CD14-positive monocyte (primary cell): ENCODE measurements around the gene SNPH. TPM values are rescaled to one million over a fixed set of nuclear protein-coding genes. Genes with fewer than 3 reads are reported as not detected.

Source experiments
- DNase-seq, 3 donors: peaks; one replicate each; pipeline ENCODE4 v3.0.0-alpha.2; 2011 to 2022
- H2AFZ ChIP-seq: 2 replicates; pipeline ENCODE4 v1.6.0; 2012; ENCODE audit warnings: mild to moderate bottlenecking, low read depth, low read length, inconsistent platforms; ENCODE audit not compliant: insufficient read depth, poor library complexity, severe bottlenecking
- H3K27ac ChIP-seq, 2 donors: 1 replicate in 1 of 2; 2 replicates in 1 of 2; pipeline ENCODE4 v1.5.1; 2012 to 2013; ENCODE audit warnings: low read length in 2 of 2, control low read depth in 1 of 2, inconsistent platforms in 1 of 2, low read depth in 1 of 2, mild to moderate bottlenecking in 1 of 2
- H3K27me3 ChIP-seq, 2 donors: one replicate each; pipeline versions ENCODE4 v1.6.0 to v1.6.1; 2011 to 2013; ENCODE audit warnings: low read length in 2 of 2; ENCODE audit not compliant: control insufficient read depth in 2 of 2, insufficient read depth in 2 of 2
- H3K36me3 ChIP-seq, 2 donors: replicated peaks in 1 of 2; 1 replicate in 1 of 2; 2 replicates in 1 of 2; pipeline versions ENCODE4 v1.5.1 to v1.6.1; 2012 to 2013; ENCODE audit warnings: low read length in 2 of 2, control low read depth in 1 of 2, inconsistent platforms in 1 of 2, mild to moderate bottlenecking in 1 of 2; ENCODE audit not compliant: insufficient read depth in 2 of 2, control insufficient read depth in 1 of 2
- H3K4me1 ChIP-seq, 2 donors: 1 replicate in 1 of 2; 2 replicates in 1 of 2; pipeline versions ENCODE4 v1.5.1 to v1.6.1; 2012 to 2013; ENCODE audit warnings: low read length in 2 of 2, control low read depth in 1 of 2, inconsistent platforms in 1 of 2, mild to moderate bottlenecking in 1 of 2, moderate library complexity in 1 of 2; ENCODE audit not compliant: insufficient read depth in 2 of 2, control insufficient read depth in 1 of 2
- H3K4me2 ChIP-seq: replicated peaks from 2 replicates; pipeline ENCODE3; 2012; ENCODE audit warnings: low read length, moderate library complexity, mild to moderate bottlenecking; ENCODE audit not compliant: poor library complexity, severe bottlenecking; ENCODE audit errors: extremely low read depth
- H3K4me3 ChIP-seq, 3 experiments: fragments of 200-600 bp in 1 of 3; sonication (generic) in 1 of 3; replicated peaks in 1 of 3; 1 replicate in 2 of 3; 2 replicates in 1 of 3; pipeline ENCODE4 v1.5.1; 2011 to 2013; ENCODE audit warnings: low read length in 3 of 3, mild to moderate bottlenecking in 3 of 3, control low read depth in 2 of 3, low read depth in 2 of 3, inconsistent platforms in 1 of 3, moderate library complexity in 1 of 3
- H3K79me2 ChIP-seq: 2 replicates; pipeline ENCODE4 v1.6.0; 2012; ENCODE audit warnings: mild to moderate bottlenecking, control low read depth, inconsistent platforms, low read length, moderate library complexity; ENCODE audit not compliant: insufficient read depth
- H3K9ac ChIP-seq: 2 replicates; pipeline ENCODE4 v1.6.0; 2017; ENCODE audit warnings: low read length, mild to moderate bottlenecking; ENCODE audit not compliant: insufficient read depth, poor library complexity, severe bottlenecking
- H3K9me3 ChIP-seq, 2 donors: replicated peaks in 1 of 2; 1 replicate in 1 of 2; 2 replicates in 1 of 2; pipeline versions ENCODE4 v1.5.1 to v1.6.1; 2012 to 2013; ENCODE audit warnings: low read length in 2 of 2, control low read depth in 1 of 2; ENCODE audit not compliant: control insufficient read depth in 1 of 2, insufficient read depth in 1 of 2
- H4K20me1 ChIP-seq: 2 replicates; pipeline ENCODE4 v1.6.0; 2012; ENCODE audit warnings: mild to moderate bottlenecking, low read length, control low read depth, moderate library complexity; ENCODE audit not compliant: insufficient read depth
- H3K27ac Mint-ChIP-seq, 7 donors: one replicate each; pipeline ENCODE4 v1.8.0; 2020; ENCODE audit warnings: mild to moderate bottlenecking in 7 of 7, mixed read lengths in 7 of 7, moderate library complexity in 6 of 7, inconsistent platforms in 2 of 7
- H3K27me3 Mint-ChIP-seq, 3 donors: one replicate each; pipeline ENCODE4 v1.8.0; 2021 to 2022; ENCODE audit warnings: low read depth in 3 of 3, mild to moderate bottlenecking in 3 of 3, mixed read lengths in 3 of 3, moderate library complexity in 3 of 3, inconsistent platforms in 1 of 3
- H3K36me3 Mint-ChIP-seq, 2 donors: one replicate each; pipeline ENCODE4 v1.8.0; 2020; ENCODE audit warnings: mixed read lengths in 2 of 2, inconsistent platforms in 1 of 2, mild to moderate bottlenecking in 1 of 2
- H3K4me1 Mint-ChIP-seq: one replicate; pipeline ENCODE4 v1.8.0; 2020; ENCODE audit warnings: mild to moderate bottlenecking, mixed read lengths
- H3K4me3 Mint-ChIP-seq, 2 donors: one replicate each; pipeline ENCODE4 v1.8.0; 2020; ENCODE audit warnings: mild to moderate bottlenecking in 2 of 2, mixed read lengths in 2 of 2, moderate library complexity in 1 of 2
- H3K9me3 Mint-ChIP-seq, 7 donors: one replicate each; pipeline ENCODE4 v1.8.0; 2020 to 2022; ENCODE audit warnings: mixed read lengths in 7 of 7, mild to moderate bottlenecking in 6 of 7, moderate library complexity in 6 of 7, inconsistent platforms in 2 of 7
- WGBS: methylation state at CpG from one replicate; pipeline ENCODE4 v1.1.5; 2013; ENCODE audit warnings: missing lambda C conversion rate; ENCODE audit not compliant: insufficient coverage; 5-methylcytosine and 5-hydroxymethylcytosine counted together
- intact Hi-C, 2 donors: fragments of 100-400 bp; cut with micrococcal nuclease; formaldehyde crosslinking; loops; one replicate each; pipeline versions ENCODE4 v1.15.0 to v1.15.1; 2023
- polyA plus RNA-seq, 3 donors: library from polyadenylated mRNA; depleted of rRNA in 1 of 3; unstranded in 2 of 3; stranded (reverse) in 1 of 3; fragments of 300-500 nt in 2 of 3; fragments of >200 nt in 1 of 3; fragmentation: Illumina TruSeq in 2 of 3; gene quantifications; 1 replicate in 2 of 3; 2 replicates in 1 of 3; pipeline ENCODE4 v1.2.3, GENCODE V29; 2012 to 2021
- TF ChIP-seq, protein P1 (sequence below): fragments of 200-600 bp; IDR thresholded peaks from one replicate; pipeline ENCODE4 v1.8.0; 2022; ENCODE audit warnings: antibody characterized with exemption, mild to moderate bottlenecking

SNPH gene
- polyA plus RNA-seq, 3 donors: 0.07 to 0.10 TPM; not detected in 1

DNA sequence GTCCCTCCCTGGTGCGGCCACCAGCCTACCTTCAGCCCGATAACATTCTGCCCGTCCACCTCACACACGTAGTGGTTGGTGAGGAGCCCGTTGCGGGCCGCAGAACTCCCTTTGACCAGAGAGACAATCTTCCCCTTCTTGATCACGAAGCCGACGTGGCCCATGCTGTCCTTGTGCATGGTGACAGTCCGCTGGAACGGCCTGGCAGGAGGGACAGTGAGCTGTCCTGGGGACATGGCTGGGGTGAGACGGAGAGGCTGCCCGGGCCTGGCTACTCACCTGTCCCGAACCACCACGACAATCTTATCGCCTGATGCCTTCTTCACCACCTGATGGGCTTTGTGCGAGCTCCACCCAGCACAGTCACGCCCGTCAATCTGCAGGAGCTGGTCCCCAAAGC is 46.2 kb downstream of the SNPH start:
- H3K9me3 ChIP-seq: no peaks in the 10 kb centered on the region
- no peak overlapping the region for H3K27ac Mint-ChIP-seq
- no peak overlapping the region for H3K27ac ChIP-seq
- H3K27me3 Mint-ChIP-seq: peaks cover 0 to 6% (median 1%) of the 10 kb centered on the region in 3 donors
- no peaks in the 10 kb centered on the region for H3K36me3 ChIP-seq
- no peaks in the 10 kb centered on the region for H3K79me2 ChIP-seq
- H2AFZ ChIP-seq: no peak overlapping the region
- H3K4me1 Mint-ChIP-seq: no peaks in the 10 kb centered on the region
- no peak overlapping the region for H3K4me3 Mint-ChIP-seq
- no peak for DNase-seq
- H3K4me1 ChIP-seq: peaks cover 6 to 7% of the 10 kb centered on the region in 2 donors
- WGBS: 96% methylated on average over 15 of the region's 20 CpGs
- no peak overlapping the region for H3K4me3 ChIP-seq
- no peaks in the 10 kb centered on the region for H3K27me3 ChIP-seq
- no peaks in the 10 kb centered on the region for H3K9me3 Mint-ChIP-seq
- H3K4me2 ChIP-seq: no peak overlapping the region
- H3K9ac ChIP-seq: no peak overlapping the region
- TF ChIP-seq, protein P1, sequence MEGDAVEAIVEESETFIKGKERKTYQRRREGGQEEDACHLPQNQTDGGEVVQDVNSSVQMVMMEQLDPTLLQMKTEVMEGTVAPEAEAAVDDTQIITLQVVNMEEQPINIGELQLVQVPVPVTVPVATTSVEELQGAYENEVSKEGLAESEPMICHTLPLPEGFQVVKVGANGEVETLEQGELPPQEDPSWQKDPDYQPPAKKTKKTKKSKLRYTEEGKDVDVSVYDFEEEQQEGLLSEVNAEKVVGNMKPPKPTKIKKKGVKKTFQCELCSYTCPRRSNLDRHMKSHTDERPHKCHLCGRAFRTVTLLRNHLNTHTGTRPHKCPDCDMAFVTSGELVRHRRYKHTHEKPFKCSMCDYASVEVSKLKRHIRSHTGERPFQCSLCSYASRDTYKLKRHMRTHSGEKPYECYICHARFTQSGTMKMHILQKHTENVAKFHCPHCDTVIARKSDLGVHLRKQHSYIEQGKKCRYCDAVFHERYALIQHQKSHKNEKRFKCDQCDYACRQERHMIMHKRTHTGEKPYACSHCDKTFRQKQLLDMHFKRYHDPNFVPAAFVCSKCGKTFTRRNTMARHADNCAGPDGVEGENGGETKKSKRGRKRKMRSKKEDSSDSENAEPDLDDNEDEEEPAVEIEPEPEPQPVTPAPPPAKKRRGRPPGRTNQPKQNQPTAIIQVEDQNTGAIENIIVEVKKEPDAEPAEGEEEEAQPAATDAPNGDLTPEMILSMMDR: no peak
- H3K36me3 Mint-ChIP-seq: no peaks in the 10 kb centered on the region
- H4K20me1 ChIP-seq: no peaks in the 10 kb centered on the region
- intact Hi-C loops: loop anchor here (2.0 to 5.0 kb wide), 3 partner anchors 125 to 190 kb away; no protein-coding TSS in a partner anchor

DNA sequence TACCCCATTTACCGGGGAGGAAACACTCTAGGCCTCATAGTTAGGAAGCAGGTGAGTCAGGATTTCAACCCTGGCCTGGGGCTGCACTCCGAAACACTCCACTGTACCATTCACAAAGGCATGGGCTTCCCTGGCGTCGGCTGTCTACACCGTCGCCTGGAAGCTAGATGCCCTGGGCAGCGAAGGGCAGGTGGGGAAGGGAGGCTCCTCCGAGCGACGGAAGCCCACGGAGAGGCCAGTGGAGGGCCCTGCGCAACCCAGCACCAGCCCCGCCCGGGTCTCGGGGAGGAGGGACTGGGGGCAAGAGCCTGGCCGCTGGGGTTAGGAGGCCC is 46.8 kb downstream of the SNPH start:
- peaks cover 6% of the 10 kb centered on the region for H3K4me1 Mint-ChIP-seq
- no peaks in the 10 kb centered on the region for H3K9me3 Mint-ChIP-seq
- Histone ChIP-seq H3K27me3 (no peaks in the 10 kb centered on the region), H2AFZ (no peak overlapping the region), H4K20me1 (no peaks in the 10 kb centered on the region), H3K27ac (no peak overlapping the region), H3K36me3 (no peaks in the 10 kb centered on the region), H3K4me1 (peaks cover 6 to 13% of the 10 kb centered on the region in 2 donors), H3K79me2 (no peaks in the 10 kb centered on the region), H3K9ac (no peak overlapping the region), H3K4me3 (no peak overlapping the region), H3K9me3 (no peaks in the 10 kb centered on the region), H3K4me2 (no peak overlapping the region)
- H3K4me3 Mint-ChIP-seq: no peak overlapping the region
- 97% methylated on average over 11 of the region's 16 CpGs for WGBS
- no peak for DNase-seq
- TF ChIP-seq, protein P1: no peak
- no peak overlapping the region for H3K27ac Mint-ChIP-seq
- peaks cover 0 to 6% (median 0%) of the 10 kb centered on the region in 3 donors for H3K27me3 Mint-ChIP-seq
- intact Hi-C loops: loop anchor here (2.0 to 5.0 kb wide), 3 partner anchors 124 to 190 kb away; no protein-coding TSS in a partner anchor
- H3K36me3 Mint-ChIP-seq: no peaks in the 10 kb centered on the region
